Stimulated activated CD4-positive, alpha-beta T cell treated with anti-CD3 and anti-CD28 coated beads, Interleukin-2, amount 100 ng/mL, for 48 hours (primary cell): ENCODE measurements around the gene DCDC1.

Experiments
- DNase-seq, 2 donors: peaks; one replicate each; pipeline ENCODE4 v3.0.0-alpha.2; 2020

DCDC1 gene

DNA sequence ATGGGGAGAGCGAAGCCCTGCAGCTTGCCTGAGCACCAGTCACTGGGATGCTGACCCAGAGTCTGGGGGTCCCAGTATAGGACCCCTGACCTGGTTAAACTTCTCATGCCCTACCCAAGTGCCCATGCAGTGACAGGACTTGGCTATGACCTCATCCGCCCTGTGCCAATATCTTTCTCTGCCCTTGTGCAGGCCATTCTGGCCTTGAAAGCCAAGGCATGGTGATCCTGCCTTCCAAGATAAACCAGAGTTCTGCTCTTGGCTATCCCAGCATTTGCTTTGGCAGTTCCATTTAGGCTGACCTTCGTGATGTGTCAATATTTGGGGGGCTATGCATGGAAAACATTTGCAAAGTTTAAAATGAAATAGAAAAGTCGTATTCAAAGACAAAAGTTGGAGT lies 542.6 kb downstream of the DCDC1 start:
- no peak for DNase-seq

DNA sequence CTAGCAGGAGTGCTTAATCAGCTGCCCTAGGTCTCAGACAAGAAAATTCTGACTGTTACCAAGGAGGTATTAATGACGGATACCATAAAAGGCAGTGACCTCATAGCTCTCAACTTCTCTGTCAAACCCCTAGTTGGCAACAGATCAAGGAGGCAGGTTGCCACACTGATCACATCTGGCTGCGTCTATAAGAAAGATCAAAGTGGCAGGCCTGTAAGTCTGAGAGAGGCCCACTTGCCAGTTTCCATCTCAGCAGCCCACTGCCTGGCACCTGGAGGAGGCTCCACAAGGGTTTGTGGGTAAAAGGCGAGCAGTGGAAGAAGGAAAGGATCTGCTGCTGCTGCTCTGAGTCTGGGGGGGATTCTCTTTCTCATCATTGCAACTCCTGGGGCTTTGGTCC lies 543.8 kb downstream of the DCDC1 start:
- DNase-seq, result no peak

DNA sequence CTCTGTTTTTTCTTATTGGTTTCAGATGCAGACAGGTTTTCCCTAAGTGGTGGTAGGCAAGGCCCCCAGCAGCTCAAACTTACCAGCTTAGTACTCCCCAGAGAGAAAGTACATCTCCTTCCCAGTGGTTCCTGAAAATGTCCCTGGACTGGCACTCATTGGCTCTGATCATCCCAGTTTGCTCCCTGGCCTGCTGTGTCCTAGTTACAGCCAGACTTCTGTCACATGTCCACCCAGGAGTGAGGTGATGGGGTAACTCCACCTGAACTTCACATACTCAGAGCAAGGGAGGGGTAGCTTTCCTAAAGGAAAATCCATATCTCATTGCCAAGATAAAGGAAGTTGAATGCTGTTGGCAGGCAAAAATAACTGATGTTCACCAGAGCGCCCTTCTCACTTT lies 546.4 kb downstream of the DCDC1 start:
- no peak for DNase-seq

DNA sequence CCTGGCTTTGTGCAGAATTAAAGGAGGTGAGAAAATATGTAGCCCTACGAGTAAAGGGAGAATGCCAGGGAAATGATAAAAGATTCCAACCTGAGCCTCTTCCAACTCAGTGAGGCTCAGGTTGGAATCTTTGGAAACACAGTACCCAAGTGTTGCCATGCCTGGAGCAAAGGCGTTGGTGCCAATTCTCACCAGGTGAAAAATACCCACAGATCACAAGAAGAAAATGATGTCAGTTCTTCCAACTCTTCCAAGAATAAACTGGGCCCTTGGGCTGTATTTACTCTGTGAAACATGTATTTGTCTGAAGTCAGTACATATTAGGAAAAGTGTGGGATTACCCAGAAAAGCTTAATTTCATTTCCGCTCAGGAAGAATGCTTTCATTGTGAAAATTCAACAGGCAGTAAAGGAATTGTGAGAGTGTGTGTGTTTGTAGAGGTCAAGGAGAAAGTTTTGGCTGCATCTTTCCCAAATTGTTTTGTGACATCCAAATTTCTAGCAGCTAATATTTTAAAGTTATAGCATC lies 548.0 kb downstream of the DCDC1 start:
- DNase-seq, result no peak

DNA sequence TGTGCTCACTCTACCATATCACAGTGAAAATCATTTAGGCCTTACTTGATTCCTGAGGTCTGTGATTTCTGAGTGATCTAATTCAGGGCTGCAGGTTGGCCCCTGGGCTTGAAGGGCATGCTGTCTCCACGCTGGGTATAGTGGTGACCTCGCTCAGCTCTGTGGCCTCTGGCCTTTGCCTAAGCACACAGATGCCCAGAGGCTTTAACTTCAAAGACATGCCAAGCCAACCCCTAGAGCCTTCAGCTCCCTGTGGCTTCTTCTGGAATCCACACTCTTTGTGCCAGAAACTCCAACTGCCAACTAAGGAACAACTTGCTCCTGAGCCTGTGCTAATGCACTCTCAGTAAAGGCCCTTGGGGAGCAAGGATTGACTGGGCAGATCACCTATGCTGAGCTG lies 550.8 kb downstream of the DCDC1 start:
- DNase-seq, result no peak

DNA sequence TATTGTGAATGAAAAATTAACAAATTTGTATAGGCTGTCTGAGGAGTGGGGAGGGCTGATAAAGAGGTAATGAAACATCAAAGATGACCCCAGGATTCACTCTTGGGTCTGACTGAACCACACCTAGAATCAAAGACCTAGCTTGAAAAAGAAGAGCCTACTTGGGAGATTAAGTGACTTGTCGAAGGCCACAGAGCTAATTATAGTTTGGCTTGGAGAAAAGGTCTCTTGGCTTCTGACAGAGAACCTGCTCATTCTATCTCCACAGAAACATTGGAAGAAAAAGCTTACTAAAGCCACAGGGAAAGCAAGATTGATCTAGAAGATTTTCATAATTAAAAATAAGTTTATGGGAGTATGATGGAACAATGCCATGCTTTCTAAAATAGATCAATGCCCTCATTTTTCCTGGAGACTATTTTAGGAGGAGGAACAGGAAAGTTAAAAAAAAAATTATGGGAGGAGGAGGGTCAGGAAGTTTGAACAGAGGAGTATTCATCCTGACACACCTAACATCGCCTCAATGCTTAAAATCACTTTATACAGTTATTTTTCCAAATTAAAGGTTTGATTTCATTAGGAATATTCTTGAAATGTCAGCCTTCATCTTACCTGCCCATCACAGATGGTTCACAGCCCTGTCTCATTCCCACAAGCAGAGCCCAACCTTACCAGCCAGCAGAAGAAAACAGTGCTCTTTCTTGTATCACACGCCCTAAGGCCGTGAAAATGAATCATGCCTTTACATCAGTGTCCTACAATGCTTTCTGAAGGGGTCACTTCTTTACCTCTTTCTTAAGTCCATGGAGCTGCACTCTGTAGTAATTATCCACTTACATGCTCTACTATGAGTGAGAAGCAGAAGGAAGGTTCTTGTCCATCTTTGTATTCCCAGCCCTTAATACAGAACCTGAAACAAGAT lies 552.3 kb downstream of the DCDC1 start:
- no peak for DNase-seq

DNA sequence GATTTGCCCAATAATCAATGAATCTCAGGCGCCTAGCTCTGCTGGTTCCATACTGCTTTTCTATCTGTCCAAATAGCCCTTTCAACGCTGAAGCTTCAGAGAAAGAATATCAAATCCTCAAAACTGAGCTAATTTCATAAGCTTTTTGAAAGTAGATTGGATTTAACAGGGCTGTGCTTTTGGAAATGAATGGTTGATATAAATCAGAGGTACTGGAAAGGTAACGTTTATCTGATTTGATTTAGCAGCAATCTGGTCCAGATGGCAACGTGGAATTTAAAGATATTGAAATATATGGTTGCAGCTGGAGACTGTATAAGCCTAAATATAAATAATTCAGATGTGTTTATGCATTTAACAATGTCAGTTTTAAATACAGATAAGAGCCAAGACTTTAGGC lies 553.9 kb downstream of the DCDC1 start:
- no peak for DNase-seq

DNA sequence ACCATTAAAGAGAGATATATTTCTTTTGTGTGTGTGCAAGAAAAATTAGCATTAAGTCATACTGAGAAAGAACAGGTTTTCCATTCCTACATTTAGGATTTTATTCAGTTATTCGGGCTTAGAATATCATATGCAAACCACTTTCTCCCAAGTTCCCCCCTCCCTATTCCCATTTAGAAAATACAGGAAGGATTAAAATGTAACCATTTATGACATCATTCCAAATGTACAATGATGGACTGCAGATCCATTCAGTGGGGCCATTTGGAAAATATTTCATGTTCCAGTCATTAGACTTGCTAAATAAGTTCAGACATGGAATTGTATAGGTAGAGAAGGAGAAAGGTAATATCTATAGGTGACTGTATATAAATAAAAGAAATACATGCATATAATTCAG lies 554.8 kb downstream of the DCDC1 start:
- no peak for DNase-seq
